Skeletal muscle satellite cell (primary cell): ENCODE measurements around the gene TNFRSF8.

Experiments used
- H3K27me3 ChIP-seq: 2 replicates; pipeline ENCODE4 v1.7.0; 2013; ENCODE audit warnings: low read length; ENCODE audit not compliant: control insufficient read depth, insufficient read depth
- H3K36me3 ChIP-seq: 2 replicates; pipeline ENCODE4 v1.7.0; 2013; ENCODE audit warnings: mild to moderate bottlenecking, control low read depth, low read length; ENCODE audit not compliant: insufficient read depth
- H3K4me1 ChIP-seq: 2 replicates; pipeline ENCODE4 v1.7.0; 2013; ENCODE audit warnings: low read length; ENCODE audit not compliant: control insufficient read depth, insufficient read depth
- H3K4me2 ChIP-seq: 2 replicates; pipeline ENCODE4 v1.7.0; 2013; ENCODE audit warnings: mild to moderate bottlenecking, low read length
- H3K4me3 ChIP-seq: 2 replicates; pipeline ENCODE4 v1.7.0; 2013; ENCODE audit warnings: low read length
- H3K9ac ChIP-seq: 2 replicates; pipeline ENCODE4 v1.7.0; 2013; ENCODE audit warnings: mild to moderate bottlenecking, low read depth, low read length, moderate library complexity
- H3K9me3 ChIP-seq: replicated peaks from 2 replicates; pipeline ENCODE4 v1.7.0; 2013; ENCODE audit warnings: mild to moderate bottlenecking, control low read depth, low read length

TNFRSF8 gene

DNA sequence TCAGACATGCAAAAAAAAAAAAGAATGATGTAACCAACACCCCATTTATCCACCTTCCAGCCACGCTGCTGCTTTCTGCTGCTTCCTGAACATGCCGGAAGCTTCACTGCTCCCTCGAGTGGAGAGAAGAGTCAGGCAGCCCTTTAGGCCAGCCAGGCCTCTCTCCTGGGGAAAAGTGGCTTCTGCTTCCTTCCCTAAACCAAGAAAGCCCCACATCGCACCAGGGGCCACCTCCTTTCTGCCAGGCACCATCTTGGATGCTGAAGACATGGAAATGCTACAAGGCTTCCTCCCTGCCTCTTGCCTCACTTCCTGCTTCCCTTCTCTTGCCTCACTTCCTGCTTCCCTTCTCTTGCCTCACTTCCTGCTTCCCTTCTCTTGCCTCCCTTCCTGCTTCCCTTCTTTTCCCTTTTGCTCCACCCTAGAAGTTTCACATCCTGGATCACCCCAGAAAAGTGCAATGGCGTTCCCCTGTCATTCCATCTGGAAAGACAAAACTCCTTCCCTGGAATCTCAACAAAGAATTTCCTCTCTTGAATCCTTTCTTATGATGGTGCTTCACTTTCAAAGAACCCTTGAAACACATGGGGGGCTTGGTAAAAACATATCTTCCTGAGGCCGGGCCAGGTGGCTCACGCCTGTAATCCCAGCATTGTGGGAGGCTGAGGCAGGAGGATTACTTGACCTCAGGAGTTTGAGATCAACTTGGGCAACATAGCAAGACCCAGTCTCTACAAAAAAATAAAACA, 18.7 kb downstream of the TNFRSF8 start:
- Histone ChIP-seq H3K36me3 (no peaks in the 10 kb centered on the region), H3K4me3 (no peak overlapping the region), H3K9ac (no peak overlapping the region), H3K9me3 (no peaks in the 10 kb centered on the region), H3K4me1 (no peaks in the 10 kb centered on the region), H3K4me2 (no peak overlapping the region), H3K27me3 (peaks cover 23% of the 10 kb centered on the region)

DNA sequence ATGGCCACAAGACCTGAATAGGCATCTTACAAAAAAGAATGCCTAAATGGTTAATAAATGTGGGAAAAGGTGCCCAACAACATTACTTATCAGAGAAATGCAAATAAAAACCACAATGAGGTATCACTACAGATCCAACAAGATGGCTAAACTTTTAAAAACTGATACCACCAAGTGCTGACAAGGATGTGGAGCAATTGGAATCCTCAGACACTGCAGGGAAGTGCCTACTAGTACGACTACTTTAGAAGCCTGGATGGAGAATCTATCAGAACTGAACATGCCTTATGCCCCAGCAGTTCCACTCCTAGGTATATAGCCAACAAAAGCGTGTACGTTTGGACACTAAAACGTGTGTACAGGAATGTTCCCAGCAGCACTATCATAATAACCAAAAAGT, 19.9 kb downstream of the TNFRSF8 start:
- Histone ChIP-seq H3K9me3 (no peaks in the 10 kb centered on the region), H3K4me2 (no peak overlapping the region), H3K9ac (no peak overlapping the region), H3K4me1 (no peaks in the 10 kb centered on the region), H3K4me3 (no peak overlapping the region), H3K36me3 (no peaks in the 10 kb centered on the region), H3K27me3 (peaks cover 14% of the 10 kb centered on the region)

DNA sequence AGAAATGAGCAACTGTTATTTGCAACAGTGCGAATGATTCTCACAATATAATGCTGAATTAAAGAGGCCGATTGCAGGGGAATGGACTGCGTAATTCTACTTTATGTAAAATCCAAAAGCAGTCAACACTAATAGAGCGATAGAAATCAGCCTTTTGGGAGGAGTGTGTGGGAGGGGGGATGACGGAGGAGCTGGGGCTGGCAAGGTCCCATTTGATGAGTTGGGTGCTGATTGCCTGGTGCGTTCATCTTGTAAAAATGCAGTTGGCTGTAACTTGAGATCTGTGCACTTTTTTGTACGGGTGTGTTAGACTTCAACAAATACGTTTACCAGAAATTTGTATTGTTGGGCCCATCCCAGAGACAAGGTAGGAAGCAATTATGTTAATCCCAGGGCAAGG, 20.7 kb downstream of the TNFRSF8 start:
- no peak overlapping the region for H3K9ac ChIP-seq
- H3K4me1 ChIP-seq: no peaks in the 10 kb centered on the region
- H3K36me3 ChIP-seq: no peaks in the 10 kb centered on the region
- H3K4me2 ChIP-seq: no peak overlapping the region
- H3K27me3 ChIP-seq: peaks cover 8% of the 10 kb centered on the region
- no peak overlapping the region for H3K4me3 ChIP-seq
- no peaks in the 10 kb centered on the region for H3K9me3 ChIP-seq

DNA sequence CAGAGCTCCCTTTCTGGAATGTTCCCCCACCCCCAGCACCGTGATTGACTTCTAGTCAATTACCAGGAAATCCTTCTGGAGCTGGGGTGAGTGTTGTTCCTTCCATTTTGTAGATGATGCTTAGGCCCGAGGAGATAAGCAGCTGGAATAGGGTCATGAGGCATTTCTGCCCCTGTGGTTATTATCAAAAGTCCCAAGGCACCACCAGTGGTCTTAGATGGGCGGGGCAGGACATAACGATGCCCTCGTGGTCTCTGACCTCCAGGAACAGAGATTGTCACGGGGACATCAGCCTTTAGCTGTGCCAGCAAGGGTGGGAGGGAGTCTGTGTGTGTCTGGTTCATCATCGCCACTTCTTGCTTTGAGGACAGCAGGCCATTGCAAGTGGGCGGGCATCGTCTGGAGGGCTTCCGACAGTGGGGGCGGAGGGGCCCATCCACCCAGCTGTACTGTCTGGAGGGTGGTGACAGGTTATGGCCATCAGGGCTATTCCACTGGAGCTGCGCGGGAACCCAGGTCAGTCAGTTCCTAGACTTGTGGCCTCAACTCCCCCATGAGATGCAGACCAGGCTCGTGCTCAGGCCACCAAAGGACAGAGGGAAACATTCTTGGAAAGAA, 22.6 kb downstream of the TNFRSF8 start:
- no peaks in the 10 kb centered on the region for H3K4me1 ChIP-seq

DNA sequence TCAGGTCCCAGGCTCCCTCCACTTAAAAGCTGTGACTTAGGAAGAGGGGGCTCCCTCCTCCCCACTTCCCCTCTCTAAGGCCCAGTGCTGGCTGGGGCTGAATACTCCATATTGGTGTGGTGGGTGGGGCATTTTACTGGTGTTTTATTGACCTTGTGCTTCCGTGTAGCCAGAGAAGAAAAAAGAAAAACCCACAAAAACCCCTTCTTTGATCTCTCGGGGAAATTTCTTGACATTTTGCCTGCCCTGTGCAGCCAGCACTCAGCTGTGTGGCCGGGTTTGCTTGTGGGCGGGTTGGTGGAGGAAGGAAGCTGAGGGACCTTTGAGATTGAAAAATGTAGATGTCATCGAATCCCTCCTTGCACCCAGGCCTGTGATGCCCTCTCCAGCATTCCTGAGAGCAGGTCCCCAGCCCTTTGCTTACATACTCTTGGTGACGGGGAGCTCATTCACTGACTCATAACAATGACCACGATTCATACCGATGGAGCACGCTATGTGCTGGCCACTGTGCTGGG, 24.8 kb downstream of the TNFRSF8 start:
- no peak overlapping the region for H3K9ac ChIP-seq
- H3K27me3 ChIP-seq: peaks cover 11% of the 10 kb centered on the region
- no peaks in the 10 kb centered on the region for H3K4me1 ChIP-seq
- H3K9me3 ChIP-seq: no peaks in the 10 kb centered on the region
- no peak overlapping the region for H3K4me2 ChIP-seq
- no peaks in the 10 kb centered on the region for H3K36me3 ChIP-seq
- no peak overlapping the region for H3K4me3 ChIP-seq

More for the DNA sequence above, 22.6 kb downstream of the TNFRSF8 start:
- Histone ChIP-seq H3K9ac (no peak overlapping the region), H3K9me3 (no peaks in the 10 kb centered on the region), H3K27me3 (no peaks in the 10 kb centered on the region), H3K4me3 (no peak overlapping the region), H3K4me2 (no peak overlapping the region), H3K36me3 (no peaks in the 10 kb centered on the region)

DNA sequence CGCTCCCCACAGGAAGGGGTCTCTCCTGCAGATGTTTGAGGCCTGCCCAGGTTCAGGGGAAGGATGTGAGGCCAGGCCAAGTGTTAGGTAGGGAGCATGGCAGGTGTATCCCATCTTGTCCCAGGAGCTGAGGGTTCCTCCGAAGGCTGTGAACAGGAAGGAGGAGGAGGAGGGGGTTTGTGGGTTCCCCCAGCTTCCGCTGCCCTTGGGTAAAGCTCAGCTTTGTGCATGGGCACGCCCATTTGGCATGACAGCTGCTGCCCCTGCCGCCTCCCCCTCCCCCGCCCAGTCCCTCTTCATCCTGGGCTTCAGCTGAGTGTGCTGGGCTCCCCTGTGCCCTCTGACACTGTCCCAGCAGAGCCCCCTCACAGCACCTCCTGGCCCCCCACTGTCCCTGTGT, 25.5 kb downstream of the TNFRSF8 start:
- Histone ChIP-seq H3K27me3 (peaks cover 11% of the 10 kb centered on the region), H3K9me3 (no peaks in the 10 kb centered on the region), H3K9ac (no peak overlapping the region), H3K4me2 (no peak overlapping the region), H3K4me1 (no peaks in the 10 kb centered on the region), H3K4me3 (no peak overlapping the region), H3K36me3 (no peaks in the 10 kb centered on the region)

DNA sequence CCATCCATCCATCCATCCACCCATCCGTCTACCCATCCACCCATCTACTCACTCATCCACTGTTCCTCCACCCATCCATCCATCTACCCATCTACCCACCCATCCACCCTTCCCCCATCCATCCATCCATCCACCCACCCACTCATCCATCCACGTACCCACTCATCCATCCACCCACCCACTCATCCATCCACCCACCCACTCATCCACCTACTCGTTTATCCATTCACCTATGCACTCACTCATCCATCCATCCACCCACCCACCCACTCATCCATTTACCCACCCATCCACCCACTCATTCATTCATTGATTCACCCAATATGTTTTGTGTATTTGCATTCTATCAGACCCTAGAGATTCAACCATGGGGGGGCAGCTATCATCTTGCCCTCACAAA, 27.2 kb downstream of the TNFRSF8 start:
- Histone ChIP-seq H3K4me2 (no peak overlapping the region), H3K4me1 (no peaks in the 10 kb centered on the region), H3K9ac (no peak overlapping the region), H3K9me3 (no peaks in the 10 kb centered on the region), H3K27me3 (peaks cover 11% of the 10 kb centered on the region), H3K36me3 (no peaks in the 10 kb centered on the region), H3K4me3 (no peak overlapping the region)

DNA sequence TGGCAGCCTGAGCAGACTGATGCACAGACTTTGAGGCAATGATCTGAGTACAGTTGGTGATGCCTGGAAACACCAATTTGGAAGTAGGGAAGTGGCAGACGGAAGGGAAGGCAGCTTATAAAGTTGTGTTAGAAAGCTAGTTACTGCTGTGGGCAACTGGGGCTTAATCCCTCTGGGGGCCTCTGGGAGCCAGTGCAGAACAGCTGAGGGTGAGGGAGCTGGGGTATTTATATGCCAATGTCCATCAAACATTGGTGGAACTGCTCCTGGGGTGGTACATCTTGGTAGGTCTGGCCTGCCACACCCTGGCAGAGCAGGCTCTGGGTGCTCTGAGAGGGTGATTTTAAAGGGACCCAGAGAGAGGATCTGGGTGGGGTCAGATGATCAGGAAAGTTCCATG, 28.1 kb downstream of the TNFRSF8 start:
- Histone ChIP-seq H3K4me3 (no peak overlapping the region), H3K27me3 (peaks cover 11% of the 10 kb centered on the region), H3K4me2 (no peak overlapping the region), H3K9me3 (no peaks in the 10 kb centered on the region), H3K36me3 (no peaks in the 10 kb centered on the region), H3K4me1 (no peaks in the 10 kb centered on the region), H3K9ac (no peak overlapping the region)

DNA sequence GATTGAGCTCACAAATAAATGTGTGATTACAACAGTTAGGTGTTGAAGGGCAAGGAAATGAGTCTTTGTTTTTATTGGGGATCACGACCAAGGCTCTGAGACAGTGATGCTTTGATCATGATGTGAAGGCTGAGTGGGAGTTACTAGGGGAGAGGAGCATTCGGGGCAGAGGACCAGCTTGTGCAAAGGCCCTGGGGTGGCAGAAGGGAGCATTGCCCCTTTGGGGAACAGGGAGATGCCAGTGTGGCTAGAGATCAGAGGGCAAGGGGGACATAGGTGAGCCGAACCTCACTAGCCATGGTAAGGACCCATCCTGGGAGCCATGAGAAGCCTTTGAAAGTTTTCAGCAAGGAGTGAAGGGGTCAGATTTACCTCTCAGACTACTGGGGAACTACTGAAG, 31.1 kb downstream of the TNFRSF8 start:
- Histone ChIP-seq H3K9me3 (no peaks in the 10 kb centered on the region), H3K4me2 (no peak overlapping the region), H3K9ac (no peak overlapping the region), H3K27me3 (peaks cover 11% of the 10 kb centered on the region), H3K4me1 (no peaks in the 10 kb centered on the region), H3K36me3 (no peaks in the 10 kb centered on the region), H3K4me3 (no peak overlapping the region)

DNA sequence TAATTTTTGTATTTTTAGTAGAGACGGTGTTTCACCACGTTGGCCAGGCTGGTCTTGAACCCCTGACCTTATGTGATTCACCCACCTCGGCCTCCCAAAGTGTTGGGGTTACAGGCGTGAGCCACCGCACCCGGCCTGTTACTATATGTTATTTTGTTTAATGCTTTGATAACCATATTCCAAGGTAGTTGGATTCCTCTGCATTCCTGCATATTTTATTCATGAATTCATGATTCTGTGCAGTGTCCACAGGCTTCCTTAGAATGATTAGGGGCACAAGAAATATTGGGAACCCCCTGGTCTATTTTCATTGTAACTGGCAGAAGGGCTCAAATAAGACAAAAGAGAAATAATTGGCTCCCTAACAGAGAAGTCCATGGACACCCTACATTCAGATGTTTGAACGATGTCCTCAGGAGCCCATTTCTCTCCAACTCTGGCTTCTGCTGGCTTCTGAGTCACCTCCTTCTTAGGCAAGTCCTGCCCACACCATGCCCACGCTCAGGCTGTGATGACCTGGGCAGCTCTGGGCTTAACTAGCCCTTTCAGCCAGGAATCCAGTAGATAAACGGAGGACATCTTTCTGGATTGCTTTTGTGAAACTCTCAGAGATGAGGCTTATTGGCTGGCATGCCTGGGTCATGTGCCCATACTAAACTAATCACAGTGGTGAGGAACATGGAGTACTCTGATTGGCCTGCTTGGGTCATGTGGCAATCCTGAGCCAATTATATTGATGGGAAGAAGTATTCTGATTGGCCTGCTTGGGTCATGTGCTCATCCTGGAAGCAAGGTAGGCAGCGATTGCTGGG, 32.6 kb downstream of the TNFRSF8 start:
- Histone ChIP-seq H3K9ac (no peak overlapping the region), H3K4me2 (no peak overlapping the region), H3K9me3 (no peaks in the 10 kb centered on the region), H3K4me1 (no peaks in the 10 kb centered on the region), H3K36me3 (no peaks in the 10 kb centered on the region), H3K4me3 (no peak overlapping the region), H3K27me3 (peaks cover 11% of the 10 kb centered on the region)

DNA sequence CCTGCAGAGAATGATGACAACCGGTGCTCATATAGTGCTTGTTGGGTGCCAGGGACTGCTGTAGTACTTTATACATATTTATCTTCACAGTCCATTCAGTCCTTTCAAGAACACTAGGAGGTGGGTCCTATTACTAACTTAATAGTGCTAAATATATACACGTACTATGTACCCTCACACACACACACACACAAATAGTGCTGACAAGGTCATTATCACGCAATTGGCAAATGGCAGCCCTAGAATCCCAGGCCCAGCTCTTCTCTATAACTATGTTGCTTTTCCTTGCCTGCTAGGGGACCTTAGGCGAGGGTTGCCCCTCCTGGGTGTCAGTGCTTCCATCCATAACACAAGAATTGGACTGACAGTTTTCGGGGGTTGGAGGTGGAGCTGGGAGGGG, 33.5 kb downstream of the TNFRSF8 start:
- Histone ChIP-seq H3K9me3 (no peaks in the 10 kb centered on the region), H3K9ac (no peak overlapping the region), H3K27me3 (peaks cover 6% of the 10 kb centered on the region), H3K4me1 (no peaks in the 10 kb centered on the region), H3K36me3 (no peaks in the 10 kb centered on the region), H3K4me3 (no peak overlapping the region), H3K4me2 (no peak overlapping the region)
